ENCODE data around the gene SEPTIN1.
A peak's percentile ranks its signal among the peaks of the same experiment; 100 is the strongest.

SEPTIN1 gene

GRCh38 chr16:30418350-30419181 lies 36.2 kb upstream of the SEPTIN1 start:
- no peak for TF ChIP-seq CTCF (IDR thresholded peaks at IDR 0.05; ENCODE audit: extremely low read depth, missing control alignments)
- no peak for DNase-seq (ENCODE audit: low spot score)

- DNase-seq (ENCODE audit: low spot score), result peak; percentile 78
- no peak for TF ChIP-seq CTCF (IDR thresholded peaks at IDR 0.05; ENCODE audit: extremely low read depth, missing control alignments)
These were observed 35.4 kb upstream of the SEPTIN1 start for GRCh38 chr16:30417529-30418349.

- TF ChIP-seq CTCF (IDR thresholded peaks at IDR 0.05; ENCODE audit: extremely low read depth, missing control alignments), result no peak
- no peak for DNase-seq (ENCODE audit: low spot score)
These were observed 34.5 kb upstream of the SEPTIN1 start for GRCh38 chr16:30416624-30417528.

- DNase-seq (ENCODE audit: low spot score), result no peak
- no peak for TF ChIP-seq CTCF (IDR thresholded peaks at IDR 0.05; ENCODE audit: extremely low read depth, missing control alignments)
These were observed 33.8 kb upstream of the SEPTIN1 start for GRCh38 chr16:30416047-30416603.

GRCh38 chr16:30414159-30414558 lies 31.8 kb upstream of the SEPTIN1 start:
- DNase-seq (ENCODE audit: low spot score), result no peak
- no peak for TF ChIP-seq CTCF (IDR thresholded peaks at IDR 0.05; ENCODE audit: extremely low read depth, missing control alignments)

GRCh38 chr16:30413112-30413806 lies 30.9 kb upstream of the SEPTIN1 start:
- DNase-seq (ENCODE audit: low spot score), result no peak
- no peak for TF ChIP-seq CTCF (IDR thresholded peaks at IDR 0.05; ENCODE audit: extremely low read depth, missing control alignments)
